Neural progenitor cell (in vitro differentiated cells): ENCODE measurements around the gene CELSR3.

ENCODE experiments used
- EZH2 ChIP-seq: fragments of 200-600 bp; sonication (generic); IDR thresholded peaks from 2 replicates; pipeline ENCODE4 v1.6.1; 2017; ENCODE audit warnings: antibody characterized with exemption, mild to moderate bottlenecking, moderate library complexity
- TF ChIP-seq, protein P1 (sequence below): fragments of 200-600 bp; sonication (generic); IDR thresholded peaks from 2 replicates; pipeline ENCODE4 v1.5.1; 2017; ENCODE audit warnings: antibody characterized with exemption, mild to moderate bottlenecking

DNA sequence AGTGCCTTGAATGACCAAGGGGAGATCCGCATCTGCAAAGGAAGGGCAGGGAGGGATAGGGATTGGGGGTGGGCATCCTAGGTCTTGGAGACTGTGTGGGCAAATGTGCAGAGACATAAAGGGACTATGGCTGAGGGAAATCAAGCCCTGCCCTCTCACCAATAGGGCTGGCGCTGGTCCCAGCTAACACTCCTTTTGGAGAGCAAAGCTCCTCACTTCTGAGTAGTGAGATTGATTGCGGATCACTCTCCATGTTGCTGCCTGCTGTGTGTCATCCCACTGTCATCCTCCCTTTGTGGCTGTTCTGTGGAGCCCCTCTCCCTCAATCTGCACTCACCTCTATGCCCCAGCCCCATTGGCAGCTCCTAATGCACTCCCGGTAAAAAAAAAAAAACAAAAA lies 2.2 kb upstream of the CELSR3 start:
- TF ChIP-seq, protein P1, sequence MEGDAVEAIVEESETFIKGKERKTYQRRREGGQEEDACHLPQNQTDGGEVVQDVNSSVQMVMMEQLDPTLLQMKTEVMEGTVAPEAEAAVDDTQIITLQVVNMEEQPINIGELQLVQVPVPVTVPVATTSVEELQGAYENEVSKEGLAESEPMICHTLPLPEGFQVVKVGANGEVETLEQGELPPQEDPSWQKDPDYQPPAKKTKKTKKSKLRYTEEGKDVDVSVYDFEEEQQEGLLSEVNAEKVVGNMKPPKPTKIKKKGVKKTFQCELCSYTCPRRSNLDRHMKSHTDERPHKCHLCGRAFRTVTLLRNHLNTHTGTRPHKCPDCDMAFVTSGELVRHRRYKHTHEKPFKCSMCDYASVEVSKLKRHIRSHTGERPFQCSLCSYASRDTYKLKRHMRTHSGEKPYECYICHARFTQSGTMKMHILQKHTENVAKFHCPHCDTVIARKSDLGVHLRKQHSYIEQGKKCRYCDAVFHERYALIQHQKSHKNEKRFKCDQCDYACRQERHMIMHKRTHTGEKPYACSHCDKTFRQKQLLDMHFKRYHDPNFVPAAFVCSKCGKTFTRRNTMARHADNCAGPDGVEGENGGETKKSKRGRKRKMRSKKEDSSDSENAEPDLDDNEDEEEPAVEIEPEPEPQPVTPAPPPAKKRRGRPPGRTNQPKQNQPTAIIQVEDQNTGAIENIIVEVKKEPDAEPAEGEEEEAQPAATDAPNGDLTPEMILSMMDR: no peak
- no peak for TF ChIP-seq EZH2
